Osteoblast (primary cell): Measurements from ENCODE around the gene CTSL. TPM values are rescaled to one million over a fixed set of nuclear protein-coding genes. Genes with fewer than 3 reads are reported as not detected.

ENCODE experiments used
- DNase-seq: peaks from one replicate; pipeline ENCODE4 v3.0.0; 2011; ENCODE audit warnings: low spot score, mixed read lengths; ENCODE audit not compliant: insufficient read length; ENCODE audit errors: missing footprints
- H2AFZ ChIP-seq: 2 replicates; pipeline ENCODE4 v1.6.0; 2011; ENCODE audit warnings: mild to moderate bottlenecking, low read length
- H3K27ac ChIP-seq: 2 replicates; pipeline ENCODE4 v1.5.1; 2011; ENCODE audit warnings: mild to moderate bottlenecking, low read depth, low read length, moderate library complexity
- H3K27me3 ChIP-seq: 2 replicates; pipeline ENCODE4 v1.6.0; 2012; ENCODE audit warnings: mild to moderate bottlenecking, control low read depth, inconsistent platforms, low read length, moderate library complexity; ENCODE audit not compliant: insufficient read depth
- H3K36me3 ChIP-seq: 2 replicates; pipeline ENCODE4 v1.5.1; 2011; ENCODE audit warnings: mild to moderate bottlenecking, low read length, control low read depth, moderate library complexity; ENCODE audit not compliant: insufficient read depth
- H3K4me1 ChIP-seq: 2 replicates; pipeline ENCODE4 v1.5.1; 2011; ENCODE audit warnings: mild to moderate bottlenecking, low read length, control low read depth, moderate library complexity; ENCODE audit not compliant: insufficient read depth
- H3K4me2 ChIP-seq: 2 replicates; pipeline ENCODE4 v1.6.0; 2011; ENCODE audit warnings: mild to moderate bottlenecking, low read length; ENCODE audit not compliant: insufficient read depth
- H3K4me3 ChIP-seq: fragments of 200-600 bp; sonication (generic); 3 replicates; pipeline ENCODE4 v1.5.1; 2012; ENCODE audit warnings: mild to moderate bottlenecking, low read length, inconsistent platforms; ENCODE audit not compliant: insufficient read depth
- H3K79me2 ChIP-seq: 2 replicates; pipeline ENCODE4 v1.6.0; 2012; ENCODE audit warnings: mild to moderate bottlenecking, low read length, control low read depth, inconsistent platforms; ENCODE audit not compliant: insufficient read depth
- H3K9me3 ChIP-seq: 2 replicates; pipeline ENCODE4 v1.5.1; 2011; ENCODE audit warnings: low read depth, low read length, control low read depth
- H4K20me1 ChIP-seq: 2 replicates; pipeline ENCODE4 v1.6.0; 2012; ENCODE audit warnings: mild to moderate bottlenecking, low read length, control low read depth; ENCODE audit not compliant: insufficient read depth
- total RNA-seq: library from RNA; depleted of rRNA; stranded (reverse); fragments of >200 nt; gene quantifications from 2 replicates; pipeline ENCODE4 v1.2.3, GENCODE V29; 2012
- TF ChIP-seq, protein P1 (sequence below): IDR thresholded peaks from 2 replicates; pipeline ENCODE4 v1.5.1; 2011; ENCODE audit warnings: mild to moderate bottlenecking, low read depth, low read length, moderate library complexity; ENCODE audit errors: extremely low read depth

CTSL gene
- total RNA-seq, 1 donor = 384 TPM

DNA sequence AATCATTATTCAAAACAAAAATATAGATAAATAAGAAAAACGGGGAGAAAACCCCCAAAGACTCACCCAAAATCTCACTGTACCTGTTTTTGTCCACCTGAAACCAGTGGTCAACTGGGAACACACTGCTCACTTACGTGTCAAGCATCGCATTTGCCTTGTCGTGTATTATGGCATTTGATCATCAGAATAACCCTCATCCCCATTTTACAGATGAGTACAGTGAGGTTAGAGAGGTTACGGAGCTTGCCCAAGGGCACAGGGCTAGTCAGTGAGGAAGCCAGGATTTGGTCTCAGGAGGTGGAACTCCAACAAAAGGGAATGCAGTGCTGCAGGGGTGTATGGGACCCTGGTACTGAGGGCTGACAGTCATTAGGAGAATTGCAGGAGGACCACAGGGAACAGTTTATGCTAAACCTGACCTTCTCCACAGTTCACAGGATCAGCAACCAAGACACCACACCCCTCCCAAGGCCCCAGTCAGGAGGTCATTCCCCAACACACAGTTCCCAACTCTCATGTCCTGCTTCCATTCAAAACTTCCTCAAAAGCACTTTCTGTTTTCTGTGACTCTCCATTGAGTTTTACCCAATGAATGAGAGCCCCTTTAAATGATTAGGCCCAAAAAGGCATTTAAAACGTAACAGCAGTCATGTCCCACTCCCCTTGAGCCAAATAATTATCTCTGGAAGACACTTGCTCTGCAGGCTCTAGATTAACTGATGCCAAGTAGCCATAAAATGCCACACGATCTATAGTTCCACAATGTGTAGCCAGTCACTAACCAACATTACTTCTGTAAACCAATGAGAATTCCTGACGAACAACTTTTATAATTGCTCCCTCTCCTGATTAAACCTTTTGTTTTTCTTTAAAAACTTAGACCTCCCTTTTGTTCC lies 50.8 kb downstream of the CTSL start:
- H3K9me3 ChIP-seq = no peaks in the 10 kb centered on the region
- TF ChIP-seq, protein P1, sequence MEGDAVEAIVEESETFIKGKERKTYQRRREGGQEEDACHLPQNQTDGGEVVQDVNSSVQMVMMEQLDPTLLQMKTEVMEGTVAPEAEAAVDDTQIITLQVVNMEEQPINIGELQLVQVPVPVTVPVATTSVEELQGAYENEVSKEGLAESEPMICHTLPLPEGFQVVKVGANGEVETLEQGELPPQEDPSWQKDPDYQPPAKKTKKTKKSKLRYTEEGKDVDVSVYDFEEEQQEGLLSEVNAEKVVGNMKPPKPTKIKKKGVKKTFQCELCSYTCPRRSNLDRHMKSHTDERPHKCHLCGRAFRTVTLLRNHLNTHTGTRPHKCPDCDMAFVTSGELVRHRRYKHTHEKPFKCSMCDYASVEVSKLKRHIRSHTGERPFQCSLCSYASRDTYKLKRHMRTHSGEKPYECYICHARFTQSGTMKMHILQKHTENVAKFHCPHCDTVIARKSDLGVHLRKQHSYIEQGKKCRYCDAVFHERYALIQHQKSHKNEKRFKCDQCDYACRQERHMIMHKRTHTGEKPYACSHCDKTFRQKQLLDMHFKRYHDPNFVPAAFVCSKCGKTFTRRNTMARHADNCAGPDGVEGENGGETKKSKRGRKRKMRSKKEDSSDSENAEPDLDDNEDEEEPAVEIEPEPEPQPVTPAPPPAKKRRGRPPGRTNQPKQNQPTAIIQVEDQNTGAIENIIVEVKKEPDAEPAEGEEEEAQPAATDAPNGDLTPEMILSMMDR = no peak
- no peaks in the 10 kb centered on the region for H3K79me2 ChIP-seq
- H3K27me3 ChIP-seq = peaks cover 2% of the 10 kb centered on the region
- H3K4me1 ChIP-seq = no peaks in the 10 kb centered on the region
- H4K20me1 ChIP-seq = no peaks in the 10 kb centered on the region
- no peaks in the 10 kb centered on the region for H3K36me3 ChIP-seq
- no peak for DNase-seq
- no peak overlapping the region for H3K4me3 ChIP-seq
- H3K27ac ChIP-seq = no peak overlapping the region
- no peak overlapping the region for H3K4me2 ChIP-seq
- H2AFZ ChIP-seq = no peak overlapping the region

- Histone ChIP-seq H3K4me1 (no peaks in the 10 kb centered on the region), H3K4me2 (no peak overlapping the region), H2AFZ (no peak overlapping the region), H3K79me2 (no peaks in the 10 kb centered on the region), H3K27me3 (no peaks in the 10 kb centered on the region), H3K9me3 (no peaks in the 10 kb centered on the region), H3K4me3 (no peak overlapping the region), H4K20me1 (no peaks in the 10 kb centered on the region), H3K36me3 (no peaks in the 10 kb centered on the region), H3K27ac (no peak overlapping the region)
- no peak for DNase-seq
- TF ChIP-seq, protein P1 = no peak
Measured at GRCh38 chr9:87778996-87779395, 53.1 kb downstream of the CTSL start.

Other genes with a start within 250 kb of the CTSL start
- 42.7 and 55.4 TPM in 2 replicates for gene DAPK1, start 228.3 kb upstream of the CTSL start, total RNA-seq
- under 0.01 TPM in 1 of 2 replicates, not detected in the other for gene SPATA31E1, start 156.8 kb downstream of the CTSL start, total RNA-seq
- gene SPATA31C1, start 191.8 kb downstream of the CTSL start, total RNA-seq = not detected in 2 replicates
- gene CDK20, start 248.4 kb downstream of the CTSL start, total RNA-seq = 6.8 and 9.4 TPM in 2 replicates